H1 (cell line): Measurements from ENCODE around the gene SOX4. TPM values are rescaled to one million over a fixed set of nuclear protein-coding genes. Genes with fewer than 3 reads are reported as not detected.

Experiments used
- CTBP2 ChIP-seq: IDR thresholded peaks from 2 replicates; pipeline ENCODE4 v1.7.0; 2011; ENCODE audit warnings: borderline replicate concordance, mild to moderate bottlenecking, moderate library complexity, mixed read lengths, low read length; ENCODE audit not compliant: insufficient read depth, insufficient read length
- polyA plus RNA-seq, 7 experiments: library from polyadenylated mRNA; depleted of rRNA in 3 of 7; stranded (reverse) in 5 of 7; unstranded in 2 of 7; fragments of >200 nt in 5 of 7; fragments of 200-250 nt in 2 of 7; gene quantifications; 1 replicate in 5 of 7; 2 replicates in 1 of 7; 4 replicates in 1 of 7; pipeline versions ENCODE4 v1.2.1 to v1.2.3, GENCODE V29; 2011 to 2013; ENCODE audit warnings: missing spikeins in 2 of 7, mixed read lengths in 2 of 7
- total RNA-seq: library from RNA; stranded (reverse); fragmentation: NEBNext Ultra II Directional; extraction: Animal tissue kit (Norgen Biotek cat#: 25700); gene quantifications from 2 replicates; pipeline ENCODE4 v1.2.1, GENCODE V29; 2021
- TF ChIP-seq, protein P1 (sequence below), 3 experiments: IDR thresholded peaks; 1 replicate in 2 of 3; 2 replicates in 1 of 3; pipeline versions ENCODE4 v1.5.1 to v1.6.1; 2011; ENCODE audit warnings: low read length in 3 of 3, mild to moderate bottlenecking in 3 of 3, inconsistent platforms in 2 of 3, low read depth in 1 of 3, moderate library complexity in 1 of 3; ENCODE audit not compliant: insufficient read depth in 1 of 3; ENCODE audit errors: control extremely low read depth in 1 of 3

The SOX4 gene
- total and polyA plus RNA-seq, 2 of the 8 experiments (the other 6 are each of a cell fraction or from before 2014, with no cell fraction given) = 14.1 to 169 TPM

DNA sequence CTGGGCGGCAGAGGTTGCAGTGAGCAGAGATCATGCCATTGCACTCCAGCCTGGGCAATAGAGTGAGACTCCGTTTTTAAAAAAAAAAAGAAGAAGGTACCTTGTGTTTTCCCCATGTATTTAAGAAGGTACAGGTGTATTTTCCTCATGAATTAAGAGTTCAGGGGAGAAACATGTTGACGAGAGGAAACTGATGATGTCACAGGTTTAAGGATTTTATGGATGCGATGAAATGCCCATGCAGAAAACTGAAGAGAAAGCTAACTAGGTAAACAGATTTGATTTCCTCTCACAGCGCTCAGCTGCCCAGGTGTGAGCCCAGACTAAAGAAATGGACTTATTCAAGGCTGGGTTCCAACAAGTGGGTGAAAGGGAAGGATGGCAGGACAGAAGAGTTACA, 38.4 kb upstream of the SOX4 start (continued):
- TF ChIP-seq, protein P1, sequence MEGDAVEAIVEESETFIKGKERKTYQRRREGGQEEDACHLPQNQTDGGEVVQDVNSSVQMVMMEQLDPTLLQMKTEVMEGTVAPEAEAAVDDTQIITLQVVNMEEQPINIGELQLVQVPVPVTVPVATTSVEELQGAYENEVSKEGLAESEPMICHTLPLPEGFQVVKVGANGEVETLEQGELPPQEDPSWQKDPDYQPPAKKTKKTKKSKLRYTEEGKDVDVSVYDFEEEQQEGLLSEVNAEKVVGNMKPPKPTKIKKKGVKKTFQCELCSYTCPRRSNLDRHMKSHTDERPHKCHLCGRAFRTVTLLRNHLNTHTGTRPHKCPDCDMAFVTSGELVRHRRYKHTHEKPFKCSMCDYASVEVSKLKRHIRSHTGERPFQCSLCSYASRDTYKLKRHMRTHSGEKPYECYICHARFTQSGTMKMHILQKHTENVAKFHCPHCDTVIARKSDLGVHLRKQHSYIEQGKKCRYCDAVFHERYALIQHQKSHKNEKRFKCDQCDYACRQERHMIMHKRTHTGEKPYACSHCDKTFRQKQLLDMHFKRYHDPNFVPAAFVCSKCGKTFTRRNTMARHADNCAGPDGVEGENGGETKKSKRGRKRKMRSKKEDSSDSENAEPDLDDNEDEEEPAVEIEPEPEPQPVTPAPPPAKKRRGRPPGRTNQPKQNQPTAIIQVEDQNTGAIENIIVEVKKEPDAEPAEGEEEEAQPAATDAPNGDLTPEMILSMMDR (IDR thresholded peaks at IDR 0.05; ENCODE audit: control extremely low read depth in 1 of 3, insufficient read depth in 1 of 3, low read depth in 1 of 3, low read length in 3 of 3) = no peak
- TF ChIP-seq CTBP2 = no peak
